Smooth muscle cell (in vitro differentiated cells): Measurements from ENCODE around the gene MRPS14. TPM values are rescaled to one million over a fixed set of nuclear protein-coding genes. Genes with fewer than 3 reads are reported as not detected.
A peak's percentile ranks its signal among the peaks of the same experiment; 100 is the strongest.

Experiments
- DNase-seq: peaks from one replicate; lab custom pipeline; 2025; ENCODE audit not compliant: unreplicated experiment; lab: John Stamatoyannopoulos, UW
- H2AFZ ChIP-seq: fragments of 200-600 bp; sonication (generic); 2 replicates; pipeline ENCODE4 v1.6.0; 2016; ENCODE audit warnings: antibody characterized with exemption, low read depth, mild to moderate bottlenecking
- H3F3A ChIP-seq: fragments of 200-600 bp; sonication (generic); 2 replicates; pipeline ENCODE4 v1.6.0; 2017; ENCODE audit warnings: antibody characterized with exemption, low read depth
- H3K27ac ChIP-seq: fragments of 200-600 bp; sonication (generic); 2 replicates; pipeline ENCODE4 v1.5.1; 2016; ENCODE audit warnings: low read depth, mild to moderate bottlenecking
- H3K27me3 ChIP-seq: fragments of 200-600 bp; sonication (generic); 2 replicates; pipeline ENCODE4 v1.6.1; 2016; ENCODE audit warnings: low read depth, mild to moderate bottlenecking
- H3K36me3 ChIP-seq: fragments of 200-600 bp; sonication (generic); 2 replicates; pipeline ENCODE4 v1.5.1; 2016; ENCODE audit warnings: low read depth
- H3K4me1 ChIP-seq: fragments of 200-600 bp; sonication (generic); 2 replicates; pipeline ENCODE4 v1.5.1; 2016; ENCODE audit warnings: low read depth
- H3K4me2 ChIP-seq: fragments of 200-600 bp; sonication (generic); 2 replicates; pipeline ENCODE4 v1.6.0; 2016; ENCODE audit warnings: mild to moderate bottlenecking
- H3K4me3 ChIP-seq: fragments of 200-600 bp; sonication (generic); 2 replicates; pipeline ENCODE4 v1.5.1; 2016; ENCODE audit warnings: mild to moderate bottlenecking
- H3K79me2 ChIP-seq: fragments of 200-600 bp; sonication (generic); 2 replicates; pipeline ENCODE4 v1.6.0; 2016; ENCODE audit warnings: low read depth, mild to moderate bottlenecking
- H3K9ac ChIP-seq: fragments of 200-600 bp; sonication (generic); 2 replicates; pipeline ENCODE4 v1.6.0; 2016; ENCODE audit warnings: low read depth
- H3K9me3 ChIP-seq: fragments of 200-600 bp; sonication (generic); replicated peaks from 2 replicates; pipeline ENCODE4 v1.5.1; 2016; ENCODE audit warnings: low read depth
- H4K20me1 ChIP-seq: fragments of 200-600 bp; sonication (generic); 2 replicates; pipeline ENCODE4 v1.6.0; 2016; ENCODE audit warnings: low read depth
- CTCF ChIP-seq: fragments of 200-600 bp; sonication (generic); IDR thresholded peaks from 2 replicates; pipeline ENCODE4 v1.5.1; 2017; ENCODE audit warnings: borderline replicate concordance, mild to moderate bottlenecking, antibody characterized with exemption; ENCODE audit not compliant: insufficient read depth, poor library complexity, severe bottlenecking
- WGBS: methylation state at CpG from one replicate; pipeline ENCODE4 v1.1.7; 2016; ENCODE audit warnings: low lambda C conversion rate; 5-methylcytosine and 5-hydroxymethylcytosine counted together
- polyA plus RNA-seq: library from polyadenylated mRNA; unstranded; fragments of >200 nt; fragmentation: Nextera tagmentation; extraction: Ambion mirVana; gene quantifications from 2 replicates; pipeline ENCODE4 v1.2.1, GENCODE V29; 2016
- total RNA-seq: library from RNA; depleted of rRNA; stranded (reverse); fragments of >200 nt; gene quantifications from 2 replicates; pipeline ENCODE4 v1.2.3, GENCODE V29; 2014

Gene MRPS14
- total and polyA plus RNA-seq, 2 experiments from 2014 or later = 29.1 to 57.2 TPM

DNA sequence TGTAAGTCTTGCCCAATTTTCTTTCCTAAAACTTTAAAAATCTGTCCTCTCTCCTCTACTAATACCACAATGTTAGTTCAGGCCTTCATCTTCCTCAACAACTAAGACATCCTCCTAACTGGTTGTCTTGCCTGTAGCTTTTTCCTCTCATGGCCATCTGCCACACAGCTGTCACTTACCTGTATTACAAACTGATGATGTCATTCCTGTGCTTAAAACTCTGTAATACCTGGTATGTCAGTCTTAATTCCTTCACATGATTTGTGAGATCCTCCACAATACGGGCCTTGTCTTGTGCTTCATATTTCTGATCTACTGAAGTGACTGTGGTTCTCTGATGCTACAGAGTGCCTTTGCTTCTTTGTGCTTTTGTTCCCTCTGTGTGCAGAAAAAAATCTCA is 9.8 kb downstream of the MRPS14 start:
- 100% methylated on average over 1 of the region's 1 CpG for WGBS
- TF ChIP-seq CTCF = no peak
- no peaks in the 10 kb centered on the region for H3K27me3 ChIP-seq
- peak overlapping the region; percentile 23 for H3K27ac ChIP-seq
- no peak overlapping the region for H2AFZ ChIP-seq
- H3K79me2 ChIP-seq = no peaks in the 10 kb centered on the region
- peaks cover 21% of the 10 kb centered on the region for H3K36me3 ChIP-seq
- H3K4me1 ChIP-seq = no peaks in the 10 kb centered on the region
- no peak overlapping the region for H3K4me2 ChIP-seq
- H3K4me3 ChIP-seq = no peak overlapping the region
- H3F3A ChIP-seq = no peaks in the 10 kb centered on the region
- H3K9ac ChIP-seq = no peak overlapping the region
- H3K9me3 ChIP-seq = no peaks in the 10 kb centered on the region
- H4K20me1 ChIP-seq = no peaks in the 10 kb centered on the region
- no peak for DNase-seq

DNA sequence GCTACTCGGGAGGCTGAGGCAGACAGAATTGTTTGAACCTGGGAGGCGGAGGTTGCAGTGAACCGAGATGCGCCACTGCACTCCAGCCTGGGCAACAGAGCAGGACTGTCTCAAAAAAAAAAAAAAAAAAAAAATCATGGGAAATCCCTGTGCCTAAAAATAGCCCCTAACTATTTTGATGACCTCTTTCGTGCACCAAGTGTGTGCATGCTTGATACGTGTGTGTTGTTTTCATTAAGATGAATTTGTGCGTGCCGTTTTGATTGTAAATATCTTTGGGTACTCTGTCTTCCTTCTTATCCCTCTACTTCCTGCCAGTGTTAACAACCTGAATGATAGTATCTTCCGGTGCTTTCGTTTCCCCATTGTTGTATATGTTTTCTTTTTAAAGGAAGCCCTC is 13.7 kb downstream of the MRPS14 start:
- H3K9ac ChIP-seq = no peak overlapping the region
- no peak overlapping the region for H3K27ac ChIP-seq
- WGBS = 96% methylated on average over 10 of the region's 10 CpGs
- peaks cover 26% of the 10 kb centered on the region for H3K36me3 ChIP-seq
- H2AFZ ChIP-seq = no peak overlapping the region
- H4K20me1 ChIP-seq = no peaks in the 10 kb centered on the region
- no peak for TF ChIP-seq CTCF
- H3K79me2 ChIP-seq = peaks cover 23% of the 10 kb centered on the region
- H3K4me3 ChIP-seq = no peak overlapping the region
- no peak overlapping the region for H3K4me2 ChIP-seq
- no peaks in the 10 kb centered on the region for H3K4me1 ChIP-seq
- no peaks in the 10 kb centered on the region for H3K9me3 ChIP-seq
- DNase-seq = no peak
- no peaks in the 10 kb centered on the region for H3K27me3 ChIP-seq
- peaks cover 3% of the 10 kb centered on the region for H3F3A ChIP-seq

DNA sequence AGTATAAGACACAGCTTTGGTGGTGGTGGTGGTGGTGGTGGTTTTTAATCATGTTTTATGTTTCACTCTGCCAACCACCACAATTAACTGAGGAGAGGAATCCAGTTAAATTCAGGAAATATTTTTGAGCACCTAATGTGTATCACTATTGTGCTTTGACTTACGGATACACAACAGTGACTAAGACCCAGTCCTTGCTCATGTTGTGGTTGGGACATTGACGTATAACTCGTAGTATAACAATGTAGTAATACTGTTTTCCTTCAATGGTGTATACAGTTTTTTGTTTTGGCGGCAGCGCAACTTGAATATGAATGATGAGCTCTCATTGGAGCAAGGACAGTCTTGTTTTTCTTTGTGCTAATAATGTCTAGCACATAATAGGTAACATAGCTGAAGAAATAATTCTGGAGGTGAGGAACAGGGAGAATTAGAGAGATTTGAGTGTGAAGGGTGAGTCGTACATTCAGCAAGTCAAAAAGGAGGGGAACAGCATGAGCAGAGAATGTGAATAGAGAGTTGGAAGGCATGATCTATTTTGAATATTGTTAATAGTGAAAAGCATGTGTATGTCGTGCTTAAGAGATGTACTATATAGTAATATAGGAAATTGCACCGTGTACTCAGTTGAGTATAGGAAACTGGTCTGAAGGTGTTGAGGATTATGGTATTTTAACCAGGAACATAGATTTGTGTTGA is 18.0 kb downstream of the MRPS14 start:
- 93% methylated on average over 8 of the region's 8 CpGs for WGBS
- no peak for TF ChIP-seq CTCF
- H3K36me3 ChIP-seq = peaks cover 12% of the 10 kb centered on the region
- no peak overlapping the region for H3K4me2 ChIP-seq
- H3K4me3 ChIP-seq = no peak overlapping the region
- peaks cover 10% of the 10 kb centered on the region for H4K20me1 ChIP-seq
- no peak overlapping the region for H3K27ac ChIP-seq
- H3K27me3 ChIP-seq = no peaks in the 10 kb centered on the region
- peaks cover 12% of the 10 kb centered on the region for H3K4me1 ChIP-seq
- H3F3A ChIP-seq = peaks cover 3% of the 10 kb centered on the region
- no peak overlapping the region for H2AFZ ChIP-seq
- no peak for DNase-seq
- peaks cover 66% of the 10 kb centered on the region for H3K79me2 ChIP-seq
- no peaks in the 10 kb centered on the region for H3K9me3 ChIP-seq
- H3K9ac ChIP-seq = no peak overlapping the region

- 93% methylated on average over 2 of the region's 2 CpGs for WGBS
- Histone ChIP-seq H3K9ac (no peak overlapping the region), H3K9me3 (no peaks in the 10 kb centered on the region), H3K4me3 (no peak overlapping the region), H4K20me1 (peaks cover 10% of the 10 kb centered on the region), H2AFZ (no peak overlapping the region), H3K4me1 (peaks cover 15% of the 10 kb centered on the region), H3K36me3 (peaks cover 6% of the 10 kb centered on the region), H3K27ac (no peak overlapping the region), H3K27me3 (no peaks in the 10 kb centered on the region), H3K4me2 (no peak overlapping the region), H3K79me2 (peaks cover 68% of the 10 kb centered on the region), H3F3A (peaks cover 9% of the 10 kb centered on the region)
- TF ChIP-seq CTCF = no peak
- DNase-seq = no peak
Measured at GRCh38 chr1:175003521-175003920, 19.7 kb downstream of the MRPS14 start.
